Smooth muscle cell of the brain vasculature (primary cell): Measurements from ENCODE around the gene ERCC4.
"Not testable (repeated sequence)": the region's sequence is repeated elsewhere in the genome, so short reads cannot be mapped to it uniquely, and the experiment has no call there.

ENCODE experiments used
- DNase-seq: peaks from one replicate; pipeline ENCODE4 v3.0.0-alpha.2; 2012; ENCODE audit warnings: low read depth, low spot score

ERCC4 gene

GRCh38 chr16:13919683-13920509 lies at the start of gene ERCC4:
Gene ERCC4 (plus strand): TSS chr16:13920154. CDS start chr16:13920166, 12 bp downstream.
- DNase-seq, result peak; percentile 98

DNA sequence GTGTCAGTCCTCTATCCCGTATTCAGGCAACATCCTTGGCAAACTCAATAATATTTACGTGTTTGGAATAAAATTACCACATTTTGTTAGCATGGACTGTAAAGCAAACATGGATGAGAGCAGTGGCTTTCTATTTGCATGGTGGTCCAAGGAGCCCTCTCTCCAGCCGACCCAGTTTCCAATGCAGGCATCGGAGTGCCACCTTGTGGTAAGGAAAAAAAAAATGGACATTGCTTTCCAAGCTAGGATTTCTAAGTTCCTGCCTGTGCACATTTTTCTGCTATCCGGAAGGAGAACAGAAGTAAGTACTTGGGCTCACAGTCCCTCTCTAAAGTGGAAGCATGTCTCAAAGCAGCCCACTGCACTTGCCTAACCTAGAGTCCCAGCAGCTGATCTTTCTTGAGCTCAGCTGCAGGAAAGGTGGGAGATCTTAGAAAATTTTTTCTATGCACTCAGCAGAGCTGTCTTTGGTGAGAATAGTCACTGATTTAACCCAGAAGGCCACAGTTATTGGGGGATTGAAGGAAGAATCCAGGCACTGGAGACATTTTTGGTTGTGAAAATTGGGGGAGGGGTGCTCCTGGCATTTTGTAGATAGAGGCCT lies 46.0 kb upstream of the ERCC4 start:
- no peak for DNase-seq

DNA sequence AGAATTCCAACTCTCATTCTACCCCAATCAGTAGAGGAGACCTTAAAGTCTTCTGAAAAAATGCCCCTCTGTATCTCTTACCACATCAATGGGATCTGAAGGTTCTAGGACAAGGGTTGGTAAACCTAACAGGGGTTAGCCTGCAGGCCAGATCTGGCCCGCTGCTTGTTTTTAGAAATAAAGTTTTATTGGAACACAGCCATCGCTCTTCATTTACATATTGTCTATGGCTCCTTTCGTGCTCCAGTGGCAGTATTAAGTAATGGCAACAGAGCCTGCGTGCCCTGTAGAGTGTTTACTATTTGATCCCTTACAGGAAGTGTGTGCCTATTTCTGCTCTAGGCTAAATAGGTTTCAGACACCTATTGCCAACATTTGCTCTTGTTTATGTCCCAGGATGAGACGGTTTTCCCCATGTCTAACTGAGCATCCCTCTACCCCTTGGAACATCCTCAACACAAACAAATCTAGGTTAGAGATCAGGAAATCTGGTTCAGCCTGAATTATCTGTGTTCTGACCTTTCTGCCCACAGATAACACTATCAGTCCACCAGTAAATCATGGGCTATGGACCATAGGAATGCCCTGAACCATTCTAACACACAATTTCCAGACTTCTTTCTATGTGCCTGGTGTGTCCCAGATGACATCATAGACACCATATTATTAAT lies 44.2 kb upstream of the ERCC4 start:
- DNase-seq, result no peak

GRCh38 chr16:13883276-13883675 lies 36.7 kb upstream of the ERCC4 start:
- DNase-seq, result no peak

- no peak for DNase-seq
Measured at GRCh38 chr16:13883881-13884280, 36.1 kb upstream of the ERCC4 start.

GRCh38 chr16:13885700-13886099 lies 34.3 kb upstream of the ERCC4 start:
- DNase-seq, result no peak

DNA sequence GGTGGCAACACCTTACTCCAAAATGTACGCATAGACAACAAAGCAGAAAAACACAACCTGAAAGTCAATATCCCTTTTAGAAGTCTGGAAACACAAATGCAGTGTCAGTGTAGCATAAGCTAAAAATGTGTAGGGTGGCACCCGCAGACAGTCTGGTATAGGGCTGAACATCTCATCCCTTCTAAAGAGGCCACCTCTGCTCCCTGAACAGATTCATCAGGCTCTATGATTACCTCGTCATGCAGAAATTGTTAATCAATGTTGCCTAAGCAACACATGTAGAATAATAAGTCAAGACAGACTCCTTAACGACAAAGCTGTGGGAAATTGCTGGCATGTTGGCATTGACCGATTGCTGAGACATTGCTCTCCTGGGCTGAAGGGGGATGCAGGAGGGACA lies 33.3 kb upstream of the ERCC4 start:
- DNase-seq, result no peak

- DNase-seq, result not testable (repeated sequence)
Measured at GRCh38 chr16:13889323-13889722, 30.6 kb upstream of the ERCC4 start.

- DNase-seq, result no peak
Measured at GRCh38 chr16:13892301-13892700, 27.7 kb upstream of the ERCC4 start.

DNA sequence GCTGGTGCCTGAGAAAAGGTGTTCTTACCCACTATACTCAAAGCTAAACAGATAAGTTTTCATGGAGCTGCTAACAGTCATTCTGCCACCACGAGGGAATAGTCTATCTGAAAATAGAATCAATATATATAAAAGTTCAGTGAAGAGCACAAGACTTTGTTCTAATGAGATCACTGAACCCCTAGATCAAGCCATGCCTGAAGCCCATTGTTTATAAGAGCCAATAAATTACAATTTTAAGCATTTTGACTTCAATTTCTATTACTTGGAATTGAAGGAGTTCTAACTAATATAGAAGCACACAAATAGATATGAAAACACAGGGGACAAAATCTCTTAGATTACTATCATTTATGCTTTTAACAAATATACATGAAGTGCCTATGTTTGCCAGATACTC lies 24.4 kb upstream of the ERCC4 start:
- DNase-seq, result no peak

GRCh38 chr16:13896543-13897182 lies 23.3 kb upstream of the ERCC4 start:
- no peak for DNase-seq

DNA sequence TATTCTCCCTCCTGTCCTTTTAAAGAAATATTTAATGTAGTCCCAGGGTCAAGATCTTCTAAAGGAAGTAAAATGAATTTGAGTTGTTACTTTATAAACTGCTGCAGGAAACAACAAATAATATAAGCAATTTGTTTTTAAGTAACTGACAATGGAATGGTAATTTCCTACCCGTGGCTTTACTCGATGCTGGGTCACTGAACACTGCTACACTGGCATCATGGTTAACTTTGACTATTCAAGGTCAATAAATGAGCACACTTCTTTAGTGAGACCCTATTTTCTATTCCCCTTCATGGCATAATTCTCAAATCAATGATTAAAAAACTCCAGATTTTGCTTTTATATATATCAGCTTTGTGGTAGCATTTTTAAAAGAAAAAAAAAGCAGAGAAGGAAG lies 22.1 kb upstream of the ERCC4 start:
- DNase-seq, result no peak

- DNase-seq, result no peak
Measured at GRCh38 chr16:13898233-13898632, 21.7 kb upstream of the ERCC4 start.

DNA sequence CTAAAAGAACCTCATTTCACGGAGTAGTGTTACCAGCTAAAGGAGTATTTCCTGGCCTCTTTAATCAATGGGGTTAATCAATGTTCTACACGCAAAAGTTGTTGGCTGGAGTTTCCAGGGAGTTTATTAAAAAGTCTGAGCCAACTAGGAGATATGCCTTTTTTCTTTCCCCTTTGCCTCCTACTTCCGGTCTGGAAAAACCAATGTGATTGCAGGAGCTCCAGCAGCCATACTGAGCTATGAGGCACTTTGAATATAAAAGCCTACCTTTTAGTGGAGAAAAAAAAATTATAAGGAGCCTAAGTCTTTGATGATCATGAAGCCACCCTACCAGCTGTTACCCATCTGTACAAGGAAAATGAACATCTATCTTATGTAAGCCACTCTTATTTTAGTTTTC lies 17.9 kb upstream of the ERCC4 start:
- no peak for DNase-seq

DNA sequence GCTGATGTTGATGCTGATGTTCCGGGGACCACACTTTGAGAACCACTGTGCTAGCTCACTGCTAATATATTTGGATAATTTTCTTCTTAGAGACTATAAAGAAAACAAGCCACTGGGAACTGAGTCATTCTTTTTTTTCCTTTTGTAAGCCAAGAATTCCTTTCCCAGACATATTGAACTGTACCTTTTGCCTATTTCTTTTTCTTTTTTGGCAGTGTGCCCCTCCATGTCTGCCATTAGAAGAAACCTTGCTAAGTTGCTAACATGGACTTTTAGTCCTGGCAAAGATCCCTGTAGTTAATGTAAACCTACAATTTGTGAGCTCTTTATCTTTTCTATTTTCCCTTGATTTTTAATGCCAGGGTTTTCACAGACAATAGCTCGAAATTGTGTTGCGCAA lies 17.3 kb upstream of the ERCC4 start:
- no peak for DNase-seq

DNA sequence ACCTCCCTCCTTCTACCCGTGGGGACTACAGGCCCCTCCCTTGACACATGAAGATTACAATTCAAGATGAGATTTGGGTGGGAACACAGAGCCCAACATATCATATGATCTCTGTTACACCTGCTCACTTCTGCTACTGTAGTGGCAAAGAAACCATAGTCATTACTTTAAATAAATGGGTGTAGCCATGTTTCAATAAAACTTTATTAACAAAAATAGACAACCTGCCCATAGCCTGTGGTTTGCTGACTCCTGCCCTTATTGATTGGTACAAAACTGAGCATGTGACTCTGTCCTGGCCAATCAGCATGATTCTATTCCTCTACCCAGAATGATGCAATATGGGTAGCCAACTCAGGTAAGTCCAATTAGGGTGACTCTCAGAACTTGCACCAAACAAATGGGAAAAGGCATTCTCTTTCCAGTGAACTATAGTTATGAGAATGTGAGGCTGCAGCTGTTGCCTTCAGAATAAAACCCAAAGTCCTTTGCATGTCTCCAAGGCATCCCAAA lies 15.7 kb upstream of the ERCC4 start:
- no peak for DNase-seq

DNA sequence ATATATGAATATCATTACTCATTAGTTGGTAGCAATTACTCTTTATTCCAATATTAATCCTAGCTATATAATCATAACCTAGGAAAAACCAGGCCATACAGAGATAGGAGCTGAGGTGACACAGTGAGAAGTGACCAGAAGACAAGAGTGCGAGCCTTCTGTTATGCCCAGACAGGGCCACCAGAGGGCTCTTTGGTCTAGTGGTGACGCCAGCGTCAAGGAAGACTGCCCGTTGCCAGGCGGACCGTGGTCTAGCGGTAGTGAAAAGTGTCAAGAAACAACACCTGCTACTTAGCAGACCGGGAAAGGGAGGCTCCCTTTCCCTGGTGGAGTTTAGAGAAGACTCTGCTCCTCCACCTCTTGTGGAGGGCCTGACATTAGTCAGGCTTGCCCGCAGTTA lies 15.1 kb upstream of the ERCC4 start:
- DNase-seq, result not testable (repeated sequence)

DNA sequence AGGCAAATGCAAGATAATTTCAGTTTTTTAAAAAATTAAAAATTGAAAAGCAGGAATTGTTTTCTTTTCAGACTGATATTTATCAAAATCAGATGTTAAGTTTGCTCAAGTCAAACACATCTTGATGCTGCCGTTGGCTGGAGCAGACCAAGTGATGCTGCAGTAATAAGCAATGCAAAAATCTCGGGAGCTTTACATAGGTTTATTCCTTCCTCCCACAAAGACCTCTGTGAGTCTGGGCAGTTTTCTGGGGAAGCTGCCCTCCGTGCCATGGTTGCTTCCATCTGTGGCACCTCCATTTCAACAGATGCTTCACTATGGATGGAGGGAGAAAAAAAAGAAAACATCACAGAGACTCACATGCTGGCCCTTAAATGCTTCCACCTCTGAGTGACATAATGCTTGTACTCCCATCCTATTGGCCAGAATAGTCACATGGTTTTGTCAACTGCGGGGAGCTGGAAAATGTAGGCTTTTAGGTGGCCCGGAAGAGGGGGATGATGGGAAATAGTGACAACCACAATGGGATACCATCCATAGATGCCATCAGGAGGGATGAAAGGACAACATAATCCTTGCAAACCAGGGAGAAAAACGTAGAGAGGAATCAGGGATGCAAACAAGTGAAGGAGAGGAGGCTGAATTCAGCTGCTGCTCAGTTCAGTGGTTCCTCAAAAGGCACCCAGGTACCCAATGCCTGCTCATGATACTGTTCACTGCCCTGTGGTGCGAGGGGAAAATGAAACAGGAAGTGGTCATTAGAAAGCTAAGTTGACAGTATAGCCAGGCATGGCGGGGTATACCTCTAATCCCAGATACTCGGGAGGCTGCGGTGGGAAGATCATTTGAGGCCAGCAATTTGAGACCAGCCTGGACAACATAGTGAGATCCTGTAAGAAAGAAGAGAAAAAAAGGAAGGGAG lies 13.5 kb upstream of the ERCC4 start:
- DNase-seq, result no peak

DNA sequence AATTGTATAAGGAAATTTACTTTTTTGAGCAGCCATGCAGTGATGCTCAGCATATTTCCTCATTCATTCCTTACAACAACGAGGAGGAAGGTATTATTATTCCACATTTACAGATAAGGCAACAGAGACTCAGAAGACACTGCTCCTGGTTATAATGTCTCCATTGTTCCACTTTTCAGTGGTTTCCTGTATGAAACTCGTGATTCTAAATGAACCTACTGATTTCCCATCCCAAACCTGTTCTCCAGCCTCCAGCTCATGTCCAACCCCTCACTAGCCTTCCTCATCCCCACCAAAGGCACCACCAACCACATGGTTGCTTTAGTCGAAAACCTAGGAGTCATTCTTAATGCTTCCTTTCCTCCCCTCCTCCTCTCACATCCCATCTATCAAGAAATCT lies 12.5 kb upstream of the ERCC4 start:
- DNase-seq, result no peak

DNA sequence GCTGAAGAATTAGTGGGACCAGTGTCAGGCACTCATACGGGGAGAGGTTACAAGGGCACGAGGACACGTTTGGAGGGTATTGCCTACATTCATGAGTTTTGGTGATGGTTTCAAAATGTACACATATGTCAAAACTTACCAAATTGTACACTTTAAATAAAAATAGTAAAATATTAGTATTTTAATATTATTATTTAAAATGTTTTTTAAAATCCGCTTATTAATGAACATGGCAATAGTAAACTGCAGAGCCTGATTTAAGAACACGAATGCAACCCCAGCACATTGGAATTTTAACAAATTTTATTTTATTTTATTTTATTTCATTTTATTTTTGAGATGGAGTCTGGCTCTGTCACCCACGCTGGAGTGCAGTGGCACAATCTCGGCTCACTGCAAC lies 10.9 kb upstream of the ERCC4 start:
- DNase-seq, result no peak

- DNase-seq, result no peak
Measured at GRCh38 chr16:13909872-13910303, 10.1 kb upstream of the ERCC4 start.
